ENCODE data around the gene CDH11.

DNA sequence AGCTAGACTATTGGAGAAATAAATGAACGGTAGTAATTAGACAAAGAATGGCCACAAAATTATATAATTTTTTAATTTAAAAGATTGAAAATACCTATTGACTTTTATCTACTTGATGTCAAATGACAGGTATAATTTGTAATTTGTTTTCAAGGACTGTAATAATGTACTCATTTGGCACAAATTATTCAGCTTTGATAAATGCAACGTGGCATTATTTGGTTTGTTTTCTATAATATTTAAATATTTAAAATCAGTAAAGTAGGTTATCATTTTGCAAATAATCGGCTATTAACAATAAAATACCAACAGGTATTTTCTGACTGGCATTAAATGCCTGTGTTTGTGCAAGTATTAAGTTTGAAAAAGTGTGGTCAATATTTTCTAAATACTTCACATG, 60.6 kb downstream of the CDH11 start:
- TF ChIP-seq, protein P1, sequence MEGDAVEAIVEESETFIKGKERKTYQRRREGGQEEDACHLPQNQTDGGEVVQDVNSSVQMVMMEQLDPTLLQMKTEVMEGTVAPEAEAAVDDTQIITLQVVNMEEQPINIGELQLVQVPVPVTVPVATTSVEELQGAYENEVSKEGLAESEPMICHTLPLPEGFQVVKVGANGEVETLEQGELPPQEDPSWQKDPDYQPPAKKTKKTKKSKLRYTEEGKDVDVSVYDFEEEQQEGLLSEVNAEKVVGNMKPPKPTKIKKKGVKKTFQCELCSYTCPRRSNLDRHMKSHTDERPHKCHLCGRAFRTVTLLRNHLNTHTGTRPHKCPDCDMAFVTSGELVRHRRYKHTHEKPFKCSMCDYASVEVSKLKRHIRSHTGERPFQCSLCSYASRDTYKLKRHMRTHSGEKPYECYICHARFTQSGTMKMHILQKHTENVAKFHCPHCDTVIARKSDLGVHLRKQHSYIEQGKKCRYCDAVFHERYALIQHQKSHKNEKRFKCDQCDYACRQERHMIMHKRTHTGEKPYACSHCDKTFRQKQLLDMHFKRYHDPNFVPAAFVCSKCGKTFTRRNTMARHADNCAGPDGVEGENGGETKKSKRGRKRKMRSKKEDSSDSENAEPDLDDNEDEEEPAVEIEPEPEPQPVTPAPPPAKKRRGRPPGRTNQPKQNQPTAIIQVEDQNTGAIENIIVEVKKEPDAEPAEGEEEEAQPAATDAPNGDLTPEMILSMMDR (conservative IDR thresholded peaks at IDR 0.05; ENCODE audit: low read depth in 2 of 2) = no peak
- TF ChIP-seq, protein P2, sequence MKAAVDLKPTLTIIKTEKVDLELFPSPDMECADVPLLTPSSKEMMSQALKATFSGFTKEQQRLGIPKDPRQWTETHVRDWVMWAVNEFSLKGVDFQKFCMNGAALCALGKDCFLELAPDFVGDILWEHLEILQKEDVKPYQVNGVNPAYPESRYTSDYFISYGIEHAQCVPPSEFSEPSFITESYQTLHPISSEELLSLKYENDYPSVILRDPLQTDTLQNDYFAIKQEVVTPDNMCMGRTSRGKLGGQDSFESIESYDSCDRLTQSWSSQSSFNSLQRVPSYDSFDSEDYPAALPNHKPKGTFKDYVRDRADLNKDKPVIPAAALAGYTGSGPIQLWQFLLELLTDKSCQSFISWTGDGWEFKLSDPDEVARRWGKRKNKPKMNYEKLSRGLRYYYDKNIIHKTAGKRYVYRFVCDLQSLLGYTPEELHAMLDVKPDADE (IDR thresholded peaks at IDR 0.05) = no peak
- TF ChIP-seq, protein P3, sequence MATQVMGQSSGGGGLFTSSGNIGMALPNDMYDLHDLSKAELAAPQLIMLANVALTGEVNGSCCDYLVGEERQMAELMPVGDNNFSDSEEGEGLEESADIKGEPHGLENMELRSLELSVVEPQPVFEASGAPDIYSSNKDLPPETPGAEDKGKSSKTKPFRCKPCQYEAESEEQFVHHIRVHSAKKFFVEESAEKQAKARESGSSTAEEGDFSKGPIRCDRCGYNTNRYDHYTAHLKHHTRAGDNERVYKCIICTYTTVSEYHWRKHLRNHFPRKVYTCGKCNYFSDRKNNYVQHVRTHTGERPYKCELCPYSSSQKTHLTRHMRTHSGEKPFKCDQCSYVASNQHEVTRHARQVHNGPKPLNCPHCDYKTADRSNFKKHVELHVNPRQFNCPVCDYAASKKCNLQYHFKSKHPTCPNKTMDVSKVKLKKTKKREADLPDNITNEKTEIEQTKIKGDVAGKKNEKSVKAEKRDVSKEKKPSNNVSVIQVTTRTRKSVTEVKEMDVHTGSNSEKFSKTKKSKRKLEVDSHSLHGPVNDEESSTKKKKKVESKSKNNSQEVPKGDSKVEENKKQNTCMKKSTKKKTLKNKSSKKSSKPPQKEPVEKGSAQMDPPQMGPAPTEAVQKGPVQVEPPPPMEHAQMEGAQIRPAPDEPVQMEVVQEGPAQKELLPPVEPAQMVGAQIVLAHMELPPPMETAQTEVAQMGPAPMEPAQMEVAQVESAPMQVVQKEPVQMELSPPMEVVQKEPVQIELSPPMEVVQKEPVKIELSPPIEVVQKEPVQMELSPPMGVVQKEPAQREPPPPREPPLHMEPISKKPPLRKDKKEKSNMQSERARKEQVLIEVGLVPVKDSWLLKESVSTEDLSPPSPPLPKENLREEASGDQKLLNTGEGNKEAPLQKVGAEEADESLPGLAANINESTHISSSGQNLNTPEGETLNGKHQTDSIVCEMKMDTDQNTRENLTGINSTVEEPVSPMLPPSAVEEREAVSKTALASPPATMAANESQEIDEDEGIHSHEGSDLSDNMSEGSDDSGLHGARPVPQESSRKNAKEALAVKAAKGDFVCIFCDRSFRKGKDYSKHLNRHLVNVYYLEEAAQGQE (IDR thresholded peaks at IDR 0.05; ENCODE audit: unreplicated experiment) = no peak
- TF ChIP-seq POLR2AphosphoS5 (IDR thresholded peaks at IDR 0.05; ENCODE audit: low read depth) (no peak), EZH2phosphoT487 (IDR thresholded peaks at IDR 0.05; ENCODE audit: unreplicated experiment) (no peak), NANOG (IDR thresholded peaks at IDR 0.05; ENCODE audit: borderline replicate concordance) (no peak), CREB1 (CRISPR knock-in tag; IDR thresholded peaks at IDR 0.05; ENCODE audit: low read depth) (no peak), EZH2 (IDR thresholded peaks at IDR 0.05; ENCODE audit: low read depth, unreplicated experiment) (no peak), JUNB (IDR thresholded peaks at IDR 0.05; ENCODE audit: unreplicated experiment) (no peak)
- TF ChIP-seq, protein P4, sequence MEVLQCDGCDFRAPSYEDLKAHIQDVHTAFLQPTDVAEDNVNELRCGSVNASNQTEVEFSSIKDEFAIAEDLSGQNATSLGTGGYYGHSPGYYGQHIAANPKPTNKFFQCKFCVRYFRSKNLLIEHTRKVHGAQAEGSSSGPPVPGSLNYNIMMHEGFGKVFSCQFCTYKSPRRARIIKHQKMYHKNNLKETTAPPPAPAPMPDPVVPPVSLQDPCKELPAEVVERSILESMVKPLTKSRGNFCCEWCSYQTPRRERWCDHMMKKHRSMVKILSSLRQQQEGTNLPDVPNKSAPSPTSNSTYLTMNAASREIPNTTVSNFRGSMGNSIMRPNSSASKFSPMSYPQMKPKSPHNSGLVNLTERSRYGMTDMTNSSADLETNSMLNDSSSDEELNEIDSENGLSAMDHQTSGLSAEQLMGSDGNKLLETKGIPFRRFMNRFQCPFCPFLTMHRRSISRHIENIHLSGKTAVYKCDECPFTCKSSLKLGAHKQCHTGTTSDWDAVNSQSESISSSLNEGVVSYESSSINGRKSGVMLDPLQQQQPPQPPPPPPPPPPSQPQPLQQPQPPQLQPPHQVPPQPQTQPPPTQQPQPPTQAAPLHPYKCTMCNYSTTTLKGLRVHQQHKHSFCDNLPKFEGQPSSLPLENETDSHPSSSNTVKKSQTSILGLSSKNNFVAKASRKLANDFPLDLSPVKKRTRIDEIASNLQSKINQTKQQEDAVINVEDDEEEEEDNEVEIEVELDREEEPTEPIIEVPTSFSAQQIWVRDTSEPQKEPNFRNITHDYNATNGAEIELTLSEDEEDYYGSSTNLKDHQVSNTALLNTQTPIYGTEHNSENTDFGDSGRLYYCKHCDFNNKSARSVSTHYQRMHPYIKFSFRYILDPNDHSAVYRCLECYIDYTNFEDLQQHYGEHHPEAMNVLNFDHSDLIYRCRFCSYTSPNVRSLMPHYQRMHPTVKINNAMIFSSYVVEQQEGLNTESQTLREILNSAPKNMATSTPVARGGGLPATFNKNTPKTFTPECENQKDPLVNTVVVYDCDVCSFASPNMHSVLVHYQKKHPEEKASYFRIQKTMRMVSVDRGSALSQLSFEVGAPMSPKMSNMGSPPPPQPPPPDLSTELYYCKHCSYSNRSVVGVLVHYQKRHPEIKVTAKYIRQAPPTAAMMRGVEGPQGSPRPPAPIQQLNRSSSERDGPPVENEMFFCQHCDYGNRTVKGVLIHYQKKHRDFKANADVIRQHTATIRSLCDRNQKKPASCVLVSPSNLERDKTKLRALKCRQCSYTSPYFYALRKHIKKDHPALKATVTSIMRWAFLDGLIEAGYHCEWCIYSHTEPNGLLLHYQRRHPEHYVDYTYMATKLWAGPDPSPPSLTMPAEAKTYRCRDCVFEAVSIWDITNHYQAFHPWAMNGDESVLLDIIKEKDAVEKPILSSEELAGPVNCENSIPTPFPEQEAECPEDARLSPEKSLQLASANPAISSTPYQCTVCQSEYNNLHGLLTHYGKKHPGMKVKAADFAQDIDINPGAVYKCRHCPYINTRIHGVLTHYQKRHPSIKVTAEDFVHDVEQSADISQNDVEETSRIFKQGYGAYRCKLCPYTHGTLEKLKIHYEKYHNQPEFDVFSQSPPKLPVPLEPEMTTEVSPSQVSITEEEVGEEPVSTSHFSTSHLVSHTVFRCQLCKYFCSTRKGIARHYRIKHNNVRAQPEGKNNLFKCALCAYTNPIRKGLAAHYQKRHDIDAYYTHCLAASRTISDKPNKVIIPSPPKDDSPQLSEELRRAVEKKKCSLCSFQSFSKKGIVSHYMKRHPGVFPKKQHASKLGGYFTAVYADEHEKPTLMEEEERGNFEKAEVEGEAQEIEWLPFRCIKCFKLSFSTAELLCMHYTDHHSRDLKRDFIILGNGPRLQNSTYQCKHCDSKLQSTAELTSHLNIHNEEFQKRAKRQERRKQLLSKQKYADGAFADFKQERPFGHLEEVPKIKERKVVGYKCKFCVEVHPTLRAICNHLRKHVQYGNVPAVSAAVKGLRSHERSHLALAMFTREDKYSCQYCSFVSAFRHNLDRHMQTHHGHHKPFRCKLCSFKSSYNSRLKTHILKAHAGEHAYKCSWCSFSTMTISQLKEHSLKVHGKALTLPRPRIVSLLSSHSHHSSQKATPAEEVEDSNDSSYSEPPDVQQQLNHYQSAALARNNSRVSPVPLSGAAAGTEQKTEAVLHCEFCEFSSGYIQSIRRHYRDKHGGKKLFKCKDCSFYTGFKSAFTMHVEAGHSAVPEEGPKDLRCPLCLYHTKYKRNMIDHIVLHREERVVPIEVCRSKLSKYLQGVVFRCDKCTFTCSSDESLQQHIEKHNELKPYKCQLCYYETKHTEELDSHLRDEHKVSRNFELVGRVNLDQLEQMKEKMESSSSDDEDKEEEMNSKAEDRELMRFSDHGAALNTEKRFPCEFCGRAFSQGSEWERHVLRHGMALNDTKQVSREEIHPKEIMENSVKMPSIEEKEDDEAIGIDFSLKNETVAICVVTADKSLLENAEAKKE (CRISPR knock-in tag; IDR thresholded peaks at IDR 0.05) = no peak
